GM18868 (cell line): ENCODE results near the gene CCNI2.

Experiments
- ATAC-seq: cut with Tn5 transposase; IDR thresholded peaks from one replicate; pipeline ENCODE4 v1.9.1; 2021; ENCODE audit warnings: mild to moderate bottlenecking, moderate library complexity; ENCODE audit not compliant: unreplicated experiment

CCNI2 gene

DNA sequence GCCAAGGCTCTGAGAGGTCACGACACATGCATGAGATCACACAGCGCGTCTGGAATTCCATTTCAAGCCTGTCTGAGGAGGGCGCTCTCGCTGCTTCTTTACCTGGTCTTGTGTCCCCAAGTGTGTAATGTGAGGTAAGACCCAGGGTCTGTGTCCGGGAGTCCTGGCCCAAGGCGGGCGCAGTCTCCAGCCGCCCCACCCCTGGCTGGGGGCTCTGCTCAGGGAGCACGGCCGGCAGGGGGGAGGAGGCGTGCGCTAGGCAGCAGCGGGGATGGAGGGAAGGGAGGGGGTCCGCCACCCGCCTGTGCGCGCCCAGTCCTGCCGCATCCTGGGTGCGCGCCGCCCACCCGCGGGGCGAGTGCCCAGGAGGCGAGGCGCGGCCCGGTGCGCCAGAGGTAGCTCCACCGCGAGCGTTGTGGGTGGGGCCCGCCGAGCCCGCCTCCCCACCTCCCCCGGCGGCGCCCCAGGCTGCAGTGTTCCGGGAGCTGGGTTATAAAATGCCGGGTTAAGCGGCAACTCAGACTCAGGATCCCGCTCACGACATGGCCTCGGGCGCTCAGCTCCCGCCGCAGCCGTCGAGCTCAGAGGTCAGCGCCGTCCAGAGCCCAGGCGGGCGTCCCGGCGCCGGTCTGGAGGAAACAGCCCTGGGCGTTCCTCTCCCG lies at the start of gene CCNI2:
Gene CCNI2 (plus strand): TSS at position 473 of the 662 bp plus-strand sequence. CDS start 70 bp downstream, at position 543.
- ATAC-seq = peak; percentile 34

GRCh38 chr5:132704875-132705274 lies 42.4 kb upstream of the CCNI2 start:
- ATAC-seq = no peak

GRCh38 chr5:132708645-132709044 lies 38.6 kb upstream of the CCNI2 start:
- no peak for ATAC-seq

DNA sequence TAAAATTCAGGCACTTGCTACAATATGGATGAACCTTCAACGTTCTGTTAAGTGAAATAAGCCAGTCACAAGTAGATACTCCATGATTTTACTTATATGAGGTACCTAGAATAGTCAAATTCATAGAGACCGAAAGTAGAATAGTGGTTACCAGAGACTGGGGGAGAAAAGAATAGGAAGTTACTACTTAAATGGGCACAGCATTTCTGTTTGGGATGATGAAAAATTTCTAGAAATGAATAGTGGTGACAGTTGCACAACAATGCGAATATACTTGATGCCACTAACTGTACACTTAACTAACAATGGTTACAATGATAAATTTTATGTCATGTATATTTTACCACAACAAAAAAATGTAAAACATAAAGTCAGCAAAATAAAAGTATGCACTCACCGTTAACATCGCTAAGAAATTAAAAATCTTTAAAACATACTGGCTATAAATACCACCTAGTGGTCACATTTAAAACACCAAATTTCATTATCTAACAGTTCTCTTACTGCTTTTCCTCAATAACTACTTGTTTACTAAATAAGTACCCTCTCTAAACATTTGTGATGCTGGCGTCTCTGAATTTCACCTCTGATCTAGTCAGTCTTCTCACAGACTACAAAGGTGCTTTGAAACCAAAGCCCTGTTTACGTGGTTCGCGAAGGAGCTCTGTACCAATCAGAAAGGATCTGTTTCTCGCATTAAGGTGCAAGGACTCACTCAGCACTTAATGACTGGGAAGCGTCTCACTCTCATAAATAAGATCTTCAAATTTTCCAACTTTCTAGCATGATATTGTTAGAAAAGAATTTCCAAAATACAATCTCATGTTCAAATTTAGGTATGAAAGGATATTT lies 32.5 kb upstream of the CCNI2 start:
- ATAC-seq = no peak

GRCh38 chr5:132718544-132719312 lies 28.5 kb upstream of the CCNI2 start:
- no peak for ATAC-seq

DNA sequence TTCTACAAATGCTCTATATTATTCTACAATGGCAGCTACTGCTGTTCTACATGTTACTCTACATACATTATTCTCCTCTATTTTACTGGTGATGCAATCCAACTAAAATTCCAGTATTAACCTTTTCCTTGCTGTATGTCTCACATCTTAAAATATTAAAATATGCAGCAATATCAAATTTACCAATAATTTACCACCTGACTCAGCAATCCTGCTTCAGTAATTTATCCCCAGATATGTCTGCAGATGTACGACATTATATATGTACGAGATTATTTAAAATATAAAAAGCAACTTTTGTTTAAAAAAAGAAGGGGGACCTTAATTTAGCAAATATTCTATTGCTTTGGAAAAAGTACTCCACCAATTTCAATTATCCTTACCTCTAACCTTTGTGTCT lies 21.5 kb upstream of the CCNI2 start:
- no peak for ATAC-seq

GRCh38 chr5:132729896-132730295 lies 17.3 kb upstream of the CCNI2 start:
- ATAC-seq = no peak

DNA sequence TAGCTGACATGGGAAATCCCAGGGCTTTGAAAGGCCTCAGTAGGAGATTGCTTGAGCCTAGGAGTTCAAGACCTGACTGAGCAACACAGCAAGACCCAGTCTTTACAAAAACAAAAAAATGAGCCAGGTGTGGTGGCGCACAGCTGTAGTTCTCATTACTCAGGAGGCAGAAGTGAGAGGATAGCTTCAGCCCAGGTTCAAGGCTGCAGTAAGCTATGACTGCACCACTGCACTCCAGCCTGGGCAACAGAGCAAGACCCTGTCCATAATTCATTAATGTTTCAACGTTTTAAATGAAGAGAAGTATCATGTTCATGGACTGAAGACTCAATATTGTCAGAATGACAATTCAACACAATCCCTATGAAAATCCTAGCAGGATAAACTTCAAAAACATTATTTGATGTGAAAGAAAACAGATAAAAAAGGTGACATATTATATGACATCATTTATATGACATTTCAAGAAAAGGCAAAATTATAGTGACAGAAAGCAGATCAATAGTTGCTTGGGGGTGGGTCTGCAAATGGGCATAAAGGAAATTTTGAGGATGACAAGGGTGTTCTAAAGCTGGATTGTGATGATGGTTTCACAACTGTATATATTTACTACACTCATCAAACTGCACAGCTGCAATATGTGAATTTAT lies 13.6 kb upstream of the CCNI2 start:
- ATAC-seq = no peak

DNA sequence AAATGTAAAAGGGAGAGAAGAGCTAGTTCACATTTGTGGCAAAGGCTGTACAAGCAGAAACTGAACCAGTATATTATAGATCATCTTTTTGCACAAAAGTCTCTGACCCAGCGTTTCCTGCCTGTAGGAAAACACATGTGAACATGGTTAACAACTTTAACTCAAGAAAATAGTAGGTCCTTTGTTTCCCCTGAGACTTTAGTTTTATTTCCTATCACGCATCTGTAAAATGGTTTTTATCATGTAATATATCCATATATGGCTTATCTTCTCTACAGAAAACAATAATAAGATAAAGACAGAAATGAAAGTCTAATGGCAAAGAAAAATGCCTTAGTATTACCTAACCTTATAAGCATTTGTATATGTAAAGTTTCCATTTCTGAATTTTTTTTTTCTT lies 12.5 kb upstream of the CCNI2 start:
- no peak for ATAC-seq

DNA sequence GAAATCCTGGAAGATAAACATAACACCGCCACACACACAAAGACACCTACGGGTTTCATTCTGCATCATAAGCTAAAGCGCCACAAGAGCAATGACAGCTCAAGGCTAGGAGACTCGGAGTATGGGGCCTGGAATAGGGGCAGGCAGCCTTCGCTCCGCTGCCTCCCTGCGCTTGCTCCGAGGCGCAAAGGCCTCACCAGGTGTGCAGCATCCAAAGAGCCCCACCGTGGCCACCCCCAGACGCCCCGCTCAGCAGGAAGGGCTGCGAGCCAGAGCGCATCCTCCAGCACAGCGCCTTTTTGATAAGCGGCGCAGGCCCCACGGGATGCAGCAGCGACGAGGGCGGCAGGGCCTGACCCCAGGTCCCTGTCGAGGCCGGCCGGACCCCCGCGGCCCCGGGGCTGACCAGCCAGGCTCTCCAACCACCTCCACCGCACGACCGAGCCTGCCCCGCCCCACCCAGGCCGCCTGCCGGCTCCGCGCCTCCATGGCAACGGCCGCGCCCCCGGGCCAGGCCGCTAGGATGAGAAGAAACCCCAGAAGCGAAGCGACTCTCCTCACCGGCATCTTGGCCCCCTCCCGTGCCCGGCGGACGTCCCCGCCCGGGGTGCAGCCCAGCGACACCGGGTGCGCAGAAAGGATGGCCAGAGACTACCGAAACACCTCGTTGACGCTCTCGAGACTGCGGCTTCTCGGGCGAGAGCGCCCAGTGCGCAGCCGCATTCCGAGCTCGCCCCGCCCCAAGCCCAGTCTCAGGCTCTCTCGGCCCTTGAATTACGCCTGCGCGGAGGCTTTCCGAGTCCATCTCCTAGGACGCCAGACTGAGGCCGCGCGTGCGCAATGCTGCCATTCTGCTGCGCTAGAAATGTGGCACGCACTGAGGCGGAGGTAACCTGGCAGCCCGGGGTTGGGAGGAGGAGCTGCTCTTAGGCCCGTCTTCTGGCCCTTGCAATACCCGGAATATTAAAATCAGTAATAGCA lies 10.1 kb upstream of the CCNI2 start, which contains the start of gene KIF3A:
Gene KIF3A (minus strand): TSS at position 694 of the 981 bp plus-strand sequence. CDS start 127 bp downstream, at position 567.
- peak; percentile 89 for ATAC-seq

DNA sequence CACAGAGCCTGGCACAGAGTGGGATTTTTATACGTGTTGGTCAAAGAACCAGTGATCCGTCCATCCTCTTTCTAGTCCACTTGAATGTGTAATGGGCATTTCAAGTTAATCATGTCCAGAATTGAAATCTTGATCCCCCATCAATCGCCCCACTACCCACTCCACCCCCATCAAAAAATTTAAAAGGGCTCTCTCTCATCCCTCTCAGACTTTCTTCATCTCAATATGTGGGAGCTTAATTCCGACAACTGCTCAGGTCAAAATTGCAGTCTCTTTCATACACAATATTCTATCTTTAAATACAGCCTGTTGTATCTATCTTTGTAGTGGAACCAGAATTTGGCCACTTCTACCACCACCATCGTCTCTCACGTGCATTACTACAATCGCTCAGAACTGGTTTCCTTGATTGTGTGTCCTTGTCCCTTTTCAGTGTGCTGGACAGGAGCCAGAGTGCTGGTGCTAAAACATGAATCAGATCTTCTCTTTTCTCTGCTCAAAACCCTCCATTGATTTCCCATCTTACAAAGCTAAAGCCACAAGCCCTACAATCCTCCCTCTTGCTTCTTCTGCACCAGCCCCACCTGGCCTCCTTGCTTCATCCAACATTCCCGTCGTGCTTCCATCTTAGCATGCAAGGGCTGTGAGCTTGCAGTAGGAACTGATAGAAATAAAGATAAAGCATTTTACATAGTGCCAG lies 9.1 kb upstream of the CCNI2 start:
- ATAC-seq = no peak

DNA sequence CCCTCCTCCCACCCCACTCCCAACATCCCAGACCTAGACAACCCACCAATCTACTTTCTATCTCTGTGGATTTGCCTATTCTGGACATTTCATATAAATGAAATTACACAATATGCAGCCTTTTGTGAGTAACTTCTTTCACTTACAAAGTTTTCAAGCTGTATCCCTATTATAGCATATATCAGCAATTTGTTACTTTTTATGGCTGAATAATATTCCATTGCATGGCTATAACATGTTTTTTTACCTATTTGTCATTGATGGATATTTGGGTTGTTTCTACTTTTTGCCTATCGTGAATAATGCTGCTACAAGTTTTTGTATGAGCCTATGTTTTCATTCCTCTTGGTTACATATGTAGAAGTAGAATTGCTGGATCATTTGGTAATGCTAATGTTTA lies 8.0 kb upstream of the CCNI2 start:
- no peak for ATAC-seq

DNA sequence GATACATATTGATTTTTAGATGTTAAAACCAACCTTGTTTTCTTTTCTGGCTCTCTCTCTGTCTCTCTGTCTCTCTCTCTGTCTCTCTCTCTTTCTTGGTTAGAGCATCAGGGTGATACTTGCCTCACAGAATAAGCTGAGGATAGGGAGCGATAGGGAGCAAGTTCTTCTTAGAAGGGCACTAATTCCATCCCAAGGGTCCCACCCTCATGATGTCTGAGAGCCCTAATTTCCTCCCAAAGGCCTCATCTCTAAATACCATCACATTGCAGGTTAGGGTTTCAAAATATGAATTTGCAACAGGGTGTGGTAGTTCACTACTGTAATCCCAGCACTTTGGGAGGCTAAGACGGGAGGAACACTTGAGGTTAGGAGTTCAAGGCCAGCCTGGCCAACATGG lies 5.1 kb upstream of the CCNI2 start:
- ATAC-seq = no peak

DNA sequence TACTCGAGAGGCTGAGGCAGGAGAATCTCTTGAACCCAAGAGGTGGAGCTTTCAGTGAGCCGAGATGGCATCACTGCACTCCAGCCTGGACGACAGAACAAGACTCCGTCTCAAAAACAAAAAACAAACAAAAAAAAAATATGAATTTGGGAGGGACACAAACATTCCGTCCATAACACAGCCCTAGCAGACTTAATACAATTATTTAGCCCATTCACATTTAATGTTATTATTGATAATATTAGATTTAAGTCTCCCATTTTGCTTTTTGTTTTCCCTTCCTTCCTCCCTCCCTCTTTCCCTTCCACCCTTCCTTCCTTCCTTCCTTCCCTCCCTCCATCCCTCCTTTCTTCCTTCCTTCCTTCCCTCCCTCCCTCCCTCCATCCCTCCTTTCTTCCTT lies 4.6 kb upstream of the CCNI2 start:
- ATAC-seq = no peak

DNA sequence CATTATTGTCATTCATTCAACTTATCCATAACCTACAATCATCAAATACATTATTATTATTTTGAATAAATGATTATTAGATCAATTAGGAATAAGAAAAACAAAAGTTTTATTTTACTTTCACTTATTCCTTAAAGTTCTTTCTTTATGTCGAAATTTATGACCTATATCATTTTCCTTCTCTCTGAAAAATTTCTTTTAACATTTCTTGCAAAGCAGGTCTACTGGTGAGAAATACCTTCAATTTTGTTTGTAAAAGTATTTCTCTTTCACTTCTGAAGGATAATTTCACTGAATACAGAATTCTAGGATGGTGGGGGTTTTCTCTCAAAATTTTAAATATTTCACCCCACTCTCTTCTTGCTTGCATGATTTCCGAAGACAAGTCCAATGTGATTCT lies 2.6 kb upstream of the CCNI2 start:
- ATAC-seq = no peak

DNA sequence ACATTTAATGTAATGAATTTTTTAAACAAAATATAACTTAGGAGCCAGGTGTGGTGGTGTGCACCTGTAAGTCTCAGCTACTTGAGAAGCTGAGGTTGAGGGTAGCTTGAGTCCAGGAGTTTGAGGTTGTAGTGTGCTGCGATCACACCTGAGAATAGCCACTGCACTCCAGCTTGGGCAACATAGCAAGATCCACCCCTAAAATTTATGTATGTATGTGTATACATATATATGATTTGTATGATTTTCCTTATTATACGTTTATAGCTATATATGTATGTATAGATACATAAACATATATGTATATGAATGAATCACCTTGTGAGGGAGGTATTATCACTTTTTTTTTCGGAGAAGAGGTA lies 653 bp upstream of the CCNI2 start:
- ATAC-seq = no peak

DNA sequence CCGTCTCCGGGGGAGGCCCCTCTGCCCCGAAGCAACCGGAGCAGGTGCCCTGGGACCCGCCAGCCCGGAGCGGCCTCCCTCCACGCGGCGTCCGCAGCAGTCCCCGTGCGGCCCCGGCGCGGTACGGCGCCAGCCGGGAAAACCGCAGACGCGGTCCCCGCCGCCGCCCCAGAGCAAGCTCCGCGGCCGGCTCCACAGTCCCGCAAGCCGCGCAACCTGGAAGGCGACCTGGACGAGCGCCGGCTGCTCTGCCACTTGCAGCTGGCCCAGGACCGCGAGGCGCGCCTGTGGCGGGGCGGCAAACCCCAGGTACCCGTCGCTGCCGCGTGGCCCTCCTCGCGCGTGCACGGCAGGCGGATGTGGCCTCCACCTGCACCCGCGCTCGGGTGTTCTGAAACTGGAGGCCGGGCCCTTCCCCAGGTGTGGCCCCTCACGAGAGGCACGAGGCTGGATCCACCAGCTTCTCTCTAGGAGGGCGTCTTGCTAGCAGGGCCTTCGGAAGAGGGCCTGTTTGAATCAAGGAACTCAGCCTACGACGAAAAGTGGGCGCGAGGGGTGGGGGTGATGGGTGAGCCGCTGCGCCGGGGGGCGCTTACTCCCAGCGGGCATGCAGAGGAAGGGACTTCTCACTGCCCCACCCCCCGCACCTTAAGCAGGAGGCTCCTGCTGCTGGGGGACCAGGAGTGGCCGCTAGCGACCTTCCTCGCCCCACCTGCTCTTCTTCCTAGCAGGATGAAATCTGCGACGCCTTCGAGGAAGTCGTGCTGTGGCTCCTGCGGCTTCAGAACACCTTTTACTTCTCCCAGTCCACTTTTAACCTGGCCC lies 602 bp downstream of the CCNI2 start:
- ATAC-seq = no peak

- no peak for ATAC-seq
Measured at GRCh38 chr5:132748522-132749000, 1.3 kb downstream of the CCNI2 start.
